ENCODE data around the gene SPA17.
A peak's percentile ranks its signal among the peaks of the same experiment; 100 is the strongest.

Gene SPA17

GRCh38 chr11:124643605-124644425 lies 29.9 kb upstream of the SPA17 start:
- no peak for DNase-seq (ENCODE audit: insufficient read length)
- TF ChIP-seq POLR2AphosphoS5 (IDR thresholded peaks at IDR 0.05; ENCODE audit: low read depth, low read length) (no peak), TAF1 (IDR thresholded peaks at IDR 0.05; ENCODE audit: borderline replicate concordance, low read depth, low read length) (no peak), POLR2A (IDR thresholded peaks at IDR 0.05; ENCODE audit: low read depth, low read length) (no peak)
- peak; percentile 68 for FAIRE-seq

GRCh38 chr11:124644426-124645280 lies 29.1 kb upstream of the SPA17 start:
- peak; percentile 97 for FAIRE-seq
- DNase-seq (ENCODE audit: insufficient read length): no peak
- no peak for TF ChIP-seq POLR2A (IDR thresholded peaks at IDR 0.05; ENCODE audit: low read depth, low read length)
- no peak for TF ChIP-seq TAF1 (IDR thresholded peaks at IDR 0.05; ENCODE audit: borderline replicate concordance, low read depth, low read length)
- TF ChIP-seq POLR2AphosphoS5 (IDR thresholded peaks at IDR 0.05; ENCODE audit: low read depth, low read length): no peak

- TF ChIP-seq POLR2A (IDR thresholded peaks at IDR 0.05; ENCODE audit: low read depth, low read length): no peak
- TF ChIP-seq TAF1 (IDR thresholded peaks at IDR 0.05; ENCODE audit: borderline replicate concordance, low read depth, low read length): no peak
- no peak for TF ChIP-seq POLR2AphosphoS5 (IDR thresholded peaks at IDR 0.05; ENCODE audit: low read depth, low read length)
- DNase-seq (ENCODE audit: insufficient read length) (no peak), FAIRE-seq (no peak)
These were observed 27.6 kb upstream of the SPA17 start for GRCh38 chr11:124646148-124646547.

- DNase-seq (ENCODE audit: insufficient read length) (no peak), FAIRE-seq (no peak)
- no peak for TF ChIP-seq POLR2AphosphoS5 (IDR thresholded peaks at IDR 0.05; ENCODE audit: low read depth, low read length)
- no peak for TF ChIP-seq TAF1 (IDR thresholded peaks at IDR 0.05; ENCODE audit: borderline replicate concordance, low read depth, low read length)
- no peak for TF ChIP-seq POLR2A (IDR thresholded peaks at IDR 0.05; ENCODE audit: low read depth, low read length)
These were observed 25.1 kb upstream of the SPA17 start for GRCh38 chr11:124648610-124649009.

GRCh38 chr11:124656774-124657630 lies 16.7 kb upstream of the SPA17 start:
- FAIRE-seq (no peak), DNase-seq (ENCODE audit: insufficient read length) (no peak)
- TF ChIP-seq POLR2AphosphoS5 (IDR thresholded peaks at IDR 0.05; ENCODE audit: low read depth, low read length): no peak
- no peak for TF ChIP-seq POLR2A (IDR thresholded peaks at IDR 0.05; ENCODE audit: low read depth, low read length)
- no peak for TF ChIP-seq TAF1 (IDR thresholded peaks at IDR 0.05; ENCODE audit: borderline replicate concordance, low read depth, low read length)

- TF ChIP-seq TAF1 (IDR thresholded peaks at IDR 0.05; ENCODE audit: borderline replicate concordance, low read depth, low read length) (no peak), POLR2AphosphoS5 (IDR thresholded peaks at IDR 0.05; ENCODE audit: low read depth, low read length) (no peak), POLR2A (IDR thresholded peaks at IDR 0.05; ENCODE audit: low read depth, low read length) (no peak)
- FAIRE-seq: no peak
These were observed 15.8 kb upstream of the SPA17 start for GRCh38 chr11:124657904-124658303.

GRCh38 chr11:124658501-124658900 lies 15.2 kb upstream of the SPA17 start:
- FAIRE-seq (no peak), DNase-seq (ENCODE audit: insufficient read length) (no peak)
- TF ChIP-seq POLR2AphosphoS5 (IDR thresholded peaks at IDR 0.05; ENCODE audit: low read depth, low read length): no peak
- TF ChIP-seq TAF1 (IDR thresholded peaks at IDR 0.05; ENCODE audit: borderline replicate concordance, low read depth, low read length): no peak
- no peak for TF ChIP-seq POLR2A (IDR thresholded peaks at IDR 0.05; ENCODE audit: low read depth, low read length)

More at GRCh38 chr11:124657904-124658303, 15.8 kb upstream of the SPA17 start:
- DNase-seq (ENCODE audit: insufficient read length): no peak

GRCh38 chr11:124658986-124659385 lies 14.7 kb upstream of the SPA17 start:
- FAIRE-seq (no peak), DNase-seq (ENCODE audit: insufficient read length) (no peak)
- no peak for TF ChIP-seq POLR2AphosphoS5 (IDR thresholded peaks at IDR 0.05; ENCODE audit: low read depth, low read length)
- no peak for TF ChIP-seq TAF1 (IDR thresholded peaks at IDR 0.05; ENCODE audit: borderline replicate concordance, low read depth, low read length)
- TF ChIP-seq POLR2A (IDR thresholded peaks at IDR 0.05; ENCODE audit: low read depth, low read length): no peak

GRCh38 chr11:124661553-124661952 lies 12.2 kb upstream of the SPA17 start:
- FAIRE-seq: no peak
- DNase-seq (ENCODE audit: insufficient read length): no peak
- TF ChIP-seq POLR2AphosphoS5 (IDR thresholded peaks at IDR 0.05; ENCODE audit: low read depth, low read length) (no peak), TAF1 (IDR thresholded peaks at IDR 0.05; ENCODE audit: borderline replicate concordance, low read depth, low read length) (no peak), POLR2A (IDR thresholded peaks at IDR 0.05; ENCODE audit: low read depth, low read length) (no peak)

- no peak for TF ChIP-seq POLR2A (IDR thresholded peaks at IDR 0.05; ENCODE audit: low read depth, low read length)
- no peak for TF ChIP-seq POLR2AphosphoS5 (IDR thresholded peaks at IDR 0.05; ENCODE audit: low read depth, low read length)
- no peak for TF ChIP-seq TAF1 (IDR thresholded peaks at IDR 0.05; ENCODE audit: borderline replicate concordance, low read depth, low read length)
- no peak for DNase-seq (ENCODE audit: insufficient read length)
- FAIRE-seq: no peak
These were observed 11.6 kb upstream of the SPA17 start for GRCh38 chr11:124662106-124662505.

GRCh38 chr11:124663861-124664260 lies 9.8 kb upstream of the SPA17 start:
- no peak for TF ChIP-seq POLR2A (IDR thresholded peaks at IDR 0.05; ENCODE audit: low read depth, low read length)
- no peak for TF ChIP-seq POLR2AphosphoS5 (IDR thresholded peaks at IDR 0.05; ENCODE audit: low read depth, low read length)
- TF ChIP-seq TAF1 (IDR thresholded peaks at IDR 0.05; ENCODE audit: borderline replicate concordance, low read depth, low read length): no peak

More at GRCh38 chr11:124663861-124664260, 9.8 kb upstream of the SPA17 start:
- DNase-seq (ENCODE audit: insufficient read length) (no peak), FAIRE-seq (no peak)
